GM19324 (cell line): ENCODE data around the gene MRGPRD.

Experiments
- ATAC-seq: cut with Tn5 transposase; IDR thresholded peaks from one replicate; pipeline ENCODE4 v1.9.1; 2021; ENCODE audit warnings: mild to moderate bottlenecking, moderate library complexity; ENCODE audit not compliant: unreplicated experiment, low FRiP score

The MRGPRD gene

GRCh38 chr11:68934321-68934645 is 46.5 kb downstream of the MRGPRD start:
- ATAC-seq: no peak

- ATAC-seq: no peak
Measured at GRCh38 chr11:68933605-68934320, 47.0 kb downstream of the MRGPRD start.

GRCh38 chr11:68932933-68933577 is 47.7 kb downstream of the MRGPRD start:
- no peak for ATAC-seq

GRCh38 chr11:68932358-68932757 is 48.4 kb downstream of the MRGPRD start:
- ATAC-seq: no peak

GRCh38 chr11:68931911-68932310 is 48.9 kb downstream of the MRGPRD start:
- no peak for ATAC-seq

- no peak for ATAC-seq
Measured at GRCh38 chr11:68930991-68931855, 49.6 kb downstream of the MRGPRD start.
